Epithelial cell of proximal tubule (primary cell): ENCODE results near the gene KCTD17. TPM values are rescaled to one million over a fixed set of nuclear protein-coding genes. Genes with fewer than 3 reads are reported as not detected.

Experiments used
- DNase-seq: peaks from one replicate; pipeline ENCODE4 v3.0.0-alpha.2; 2011; ENCODE audit warnings: low read depth
- H3K4me3 ChIP-seq: 2 replicates; pipeline ENCODE4 v1.5.1; 2011; ENCODE audit warnings: low read depth, mild to moderate bottlenecking, low read length
- CTCF ChIP-seq: conservative IDR thresholded peaks from 2 replicates; pipeline ENCODE4 v1.5.1; 2012; ENCODE audit warnings: low read depth, mild to moderate bottlenecking, low read length
- total RNA-seq: library from RNA; depleted of rRNA; stranded (reverse); fragments of >200 nt; gene quantifications from 2 replicates; pipeline ENCODE4 v1.2.3, GENCODE V29; 2015

Gene KCTD17
- total RNA-seq: 35.6 and 35.9 TPM in 2 replicates

- H3K4me3 ChIP-seq: peak within 1 kb of the TSS; percentile 70
- no peak for DNase-seq
- no peak for TF ChIP-seq CTCF
Observed at GRCh38 chr22:37051391-37052385, at the start of gene KCTD17. TSS of gene KCTD17 (plus strand) at chr22:37051742. CDS start at chr22:37051761, 19 bp downstream.

- no peak for TF ChIP-seq CTCF
- no peak overlapping the region for H3K4me3 ChIP-seq
- no peak for DNase-seq
Observed at GRCh38 chr22:37001826-37002225, 49.7 kb upstream of the KCTD17 start.

GRCh38 chr22:37002633-37003032 is 48.9 kb upstream of the KCTD17 start:
- no peak overlapping the region for H3K4me3 ChIP-seq
- no peak for TF ChIP-seq CTCF

GRCh38 chr22:37007651-37008050 is 43.9 kb upstream of the KCTD17 start:
- no peak for TF ChIP-seq CTCF
- DNase-seq: no peak

More at GRCh38 chr22:37002633-37003032, 48.9 kb upstream of the KCTD17 start:
- DNase-seq: no peak

GRCh38 chr22:37008365-37008764 is 43.2 kb upstream of the KCTD17 start:
- no peak overlapping the region for H3K4me3 ChIP-seq
- no peak for TF ChIP-seq CTCF
- DNase-seq: no peak

More at GRCh38 chr22:37007651-37008050, 43.9 kb upstream of the KCTD17 start:
- H3K4me3 ChIP-seq: no peak overlapping the region

- DNase-seq: no peak
- H3K4me3 ChIP-seq: no peak overlapping the region
- TF ChIP-seq CTCF: no peak
Observed at GRCh38 chr22:37009490-37009889, 42.1 kb upstream of the KCTD17 start.

- TF ChIP-seq CTCF: no peak
- H3K4me3 ChIP-seq: no peak overlapping the region
- no peak for DNase-seq
Observed at GRCh38 chr22:37010174-37010573, 41.4 kb upstream of the KCTD17 start.
